Subcutaneous preadipocyte (primary cell): ENCODE measurements around the gene TRIP10. TPM values are rescaled to one million over a fixed set of nuclear protein-coding genes. Genes with fewer than 3 reads are reported as not detected.

Experiments
- total RNA-seq: library from RNA; depleted of rRNA; stranded (reverse); fragments of >200 nt; gene quantifications from 2 replicates; pipeline ENCODE4 v1.2.3, GENCODE V29; 2012

The TRIP10 gene, protein sequence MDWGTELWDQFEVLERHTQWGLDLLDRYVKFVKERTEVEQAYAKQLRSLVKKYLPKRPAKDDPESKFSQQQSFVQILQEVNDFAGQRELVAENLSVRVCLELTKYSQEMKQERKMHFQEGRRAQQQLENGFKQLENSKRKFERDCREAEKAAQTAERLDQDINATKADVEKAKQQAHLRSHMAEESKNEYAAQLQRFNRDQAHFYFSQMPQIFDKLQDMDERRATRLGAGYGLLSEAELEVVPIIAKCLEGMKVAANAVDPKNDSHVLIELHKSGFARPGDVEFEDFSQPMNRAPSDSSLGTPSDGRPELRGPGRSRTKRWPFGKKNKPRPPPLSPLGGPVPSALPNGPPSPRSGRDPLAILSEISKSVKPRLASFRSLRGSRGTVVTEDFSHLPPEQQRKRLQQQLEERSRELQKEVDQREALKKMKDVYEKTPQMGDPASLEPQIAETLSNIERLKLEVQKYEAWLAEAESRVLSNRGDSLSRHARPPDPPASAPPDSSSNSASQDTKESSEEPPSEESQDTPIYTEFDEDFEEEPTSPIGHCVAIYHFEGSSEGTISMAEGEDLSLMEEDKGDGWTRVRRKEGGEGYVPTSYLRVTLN
- 34.5 and 38.1 TPM in 2 replicates for total RNA-seq

GRCh38 chr19:6739390-6739882, at the start of gene TRIP10:
TSS of gene TRIP10 (plus strand) at chr19:6739680. CDS start at chr19:6739762, 82 bp downstream.

DNA sequence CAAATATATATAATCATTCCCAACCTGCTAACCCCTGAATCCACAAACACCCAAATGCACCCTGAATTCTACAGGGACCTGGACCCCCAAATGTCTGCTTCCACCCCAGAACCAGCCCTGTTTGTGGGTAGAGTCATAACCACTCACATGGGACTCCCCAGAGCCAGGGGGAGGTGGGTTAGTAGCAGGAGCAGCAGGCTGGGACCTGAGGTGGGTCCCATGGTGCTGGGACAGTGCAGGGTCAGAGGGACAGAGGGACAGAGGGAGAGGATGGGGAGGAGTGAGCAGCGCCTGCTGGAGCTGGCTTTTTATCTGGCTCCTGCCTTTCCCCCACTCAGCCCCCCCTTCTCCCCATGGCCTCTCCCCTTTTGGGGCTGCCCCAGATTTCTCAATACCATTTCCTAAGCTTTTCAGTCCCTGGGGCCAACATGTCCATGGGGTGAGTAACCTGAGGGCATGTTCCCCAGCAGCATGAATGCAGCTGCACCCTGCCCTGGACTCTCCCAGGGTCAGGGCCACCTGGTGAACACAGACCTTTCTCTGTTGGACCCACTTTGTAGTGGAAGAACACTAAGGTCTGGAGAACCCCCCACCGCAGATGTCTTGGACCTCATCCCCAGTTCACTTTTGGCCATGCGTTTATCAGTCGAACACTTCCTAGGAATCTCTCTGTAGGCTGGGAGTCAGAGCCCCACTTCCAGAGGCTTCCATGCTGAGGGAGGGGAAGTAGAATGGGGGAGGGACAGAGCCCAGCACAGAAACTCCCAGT, 18.9 kb upstream of the TRIP10 start, which contains the start of gene C3:
TSS of gene C3 (minus strand) at position 282 of the 769 bp plus-strand sequence. CDS start at position 221, 61 bp downstream.

DNA sequence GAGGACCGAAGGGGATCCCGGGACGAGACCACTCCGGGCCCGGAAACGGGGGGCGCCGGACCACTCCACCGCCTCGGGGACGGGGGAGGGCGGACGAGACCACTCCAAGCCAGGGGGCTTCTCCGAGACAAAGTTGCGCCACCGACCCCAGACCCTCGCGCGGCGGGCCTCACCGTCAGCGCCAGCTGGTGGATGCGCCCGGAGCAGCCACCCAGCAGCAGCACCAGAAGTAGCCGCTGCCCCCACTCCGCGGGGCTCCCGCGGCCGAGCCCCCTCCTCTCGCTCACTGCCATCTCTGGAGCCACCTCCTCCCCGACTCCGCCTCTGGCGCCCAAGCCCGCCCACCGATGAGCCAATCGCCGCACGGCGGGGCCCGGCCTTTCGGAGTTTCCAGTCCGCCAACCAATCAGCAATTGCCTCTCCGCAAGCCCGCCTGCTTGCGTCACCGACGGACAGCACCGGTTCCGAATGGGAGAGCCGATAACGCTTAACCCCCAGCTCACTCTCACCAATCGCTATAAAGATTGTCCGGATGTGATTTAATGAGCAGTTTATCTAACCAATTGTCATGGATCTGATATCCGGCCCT, 2.1 kb upstream of the TRIP10 start, which contains the start of gene GPR108:
TSS of gene GPR108 (minus strand) at position 297 of the 589 bp plus-strand sequence. CDS start at position 293, 4 bp downstream.

GRCh38 chr19:6767357-6768235, 28.1 kb downstream of the TRIP10 start, which contains the start of gene SH2D3A:
TSS of gene SH2D3A (minus strand) at chr19:6767435. CDS start at chr19:6763748, 3,687 bp downstream.

GRCh38 chr19:6772028-6772865, 32.8 kb downstream of the TRIP10 start, which contains the start of gene VAV1:
TSS of gene VAV1 (plus strand) at chr19:6772708. CDS start at chr19:6772808, 100 bp downstream.

Other genes starting within 250 kb of the TRIP10 start
- not detected in 2 replicates for gene TUBB4A, start 237.4 kb upstream of the TRIP10 start, total RNA-seq
- 1.5 and 2.3 TPM in 2 replicates for gene TNFSF9, start 208.7 kb upstream of the TRIP10 start, total RNA-seq
- gene CD70, start 148.5 kb upstream of the TRIP10 start, total RNA-seq: 0.59 and 1.5 TPM in 2 replicates
- gene TNFSF14, start 69.5 kb upstream of the TRIP10 start, total RNA-seq: not detected in 2 replicates
- gene C3, start 19.0 kb upstream of the TRIP10 start, total RNA-seq: 3.1 and 19.1 TPM in 2 replicates
- 41.5 and 42.8 TPM in 2 replicates for gene GPR108, start 2.1 kb upstream of the TRIP10 start, total RNA-seq
- not detected in 2 replicates for gene SH2D3A, start 27.8 kb downstream of the TRIP10 start, total RNA-seq
- not detected in 2 replicates for gene VAV1, start 33.0 kb downstream of the TRIP10 start, total RNA-seq
- not detected in 2 replicates for gene ADGRE1, start 147.9 kb downstream of the TRIP10 start, total RNA-seq